ENCODE results near the gene NOD2.

The NOD2 gene

DNA sequence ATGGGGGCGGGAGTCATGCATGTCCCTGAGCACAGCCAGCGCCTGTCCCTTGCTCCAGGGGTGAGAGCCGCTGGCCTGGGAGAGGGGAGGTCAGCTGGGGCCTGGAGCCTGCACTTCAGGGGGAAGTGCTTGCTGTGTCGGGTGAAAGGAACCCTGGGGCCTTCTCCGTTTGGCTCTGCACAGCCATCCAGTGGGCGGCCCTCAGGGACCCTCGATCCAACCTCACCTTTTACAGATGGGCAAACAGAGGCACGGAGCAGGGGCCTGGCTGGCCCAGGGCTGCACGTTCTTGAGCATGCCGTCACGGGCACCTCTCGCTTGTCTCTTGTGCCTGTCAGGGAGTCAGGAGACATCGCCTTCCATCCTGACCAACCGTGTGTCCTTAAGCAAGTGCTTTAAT, 14.1 kb upstream of the NOD2 start:
- DNase-seq (ENCODE audit: low read depth), result no peak
- peak overlapping the region; percentile 6 for H3K4me3 ChIP-seq (ENCODE audit: low read depth, low read length)
- no peak for TF ChIP-seq POLR2A (IDR thresholded peaks at IDR 0.05; ENCODE audit: extremely low read depth, insufficient read length)
- TF ChIP-seq, protein P1, sequence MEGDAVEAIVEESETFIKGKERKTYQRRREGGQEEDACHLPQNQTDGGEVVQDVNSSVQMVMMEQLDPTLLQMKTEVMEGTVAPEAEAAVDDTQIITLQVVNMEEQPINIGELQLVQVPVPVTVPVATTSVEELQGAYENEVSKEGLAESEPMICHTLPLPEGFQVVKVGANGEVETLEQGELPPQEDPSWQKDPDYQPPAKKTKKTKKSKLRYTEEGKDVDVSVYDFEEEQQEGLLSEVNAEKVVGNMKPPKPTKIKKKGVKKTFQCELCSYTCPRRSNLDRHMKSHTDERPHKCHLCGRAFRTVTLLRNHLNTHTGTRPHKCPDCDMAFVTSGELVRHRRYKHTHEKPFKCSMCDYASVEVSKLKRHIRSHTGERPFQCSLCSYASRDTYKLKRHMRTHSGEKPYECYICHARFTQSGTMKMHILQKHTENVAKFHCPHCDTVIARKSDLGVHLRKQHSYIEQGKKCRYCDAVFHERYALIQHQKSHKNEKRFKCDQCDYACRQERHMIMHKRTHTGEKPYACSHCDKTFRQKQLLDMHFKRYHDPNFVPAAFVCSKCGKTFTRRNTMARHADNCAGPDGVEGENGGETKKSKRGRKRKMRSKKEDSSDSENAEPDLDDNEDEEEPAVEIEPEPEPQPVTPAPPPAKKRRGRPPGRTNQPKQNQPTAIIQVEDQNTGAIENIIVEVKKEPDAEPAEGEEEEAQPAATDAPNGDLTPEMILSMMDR (IDR thresholded peaks at IDR 0.05; ENCODE audit: low read depth, low read length), result no peak
- TF ChIP-seq, protein P2, sequence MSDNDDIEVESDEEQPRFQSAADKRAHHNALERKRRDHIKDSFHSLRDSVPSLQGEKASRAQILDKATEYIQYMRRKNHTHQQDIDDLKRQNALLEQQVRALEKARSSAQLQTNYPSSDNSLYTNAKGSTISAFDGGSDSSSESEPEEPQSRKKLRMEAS (IDR thresholded peaks at IDR 0.05; ENCODE audit: low read depth, low read length), result no peak
- TF ChIP-seq MYC (IDR thresholded peaks at IDR 0.05; ENCODE audit: low read depth, low read length), result no peak

DNA sequence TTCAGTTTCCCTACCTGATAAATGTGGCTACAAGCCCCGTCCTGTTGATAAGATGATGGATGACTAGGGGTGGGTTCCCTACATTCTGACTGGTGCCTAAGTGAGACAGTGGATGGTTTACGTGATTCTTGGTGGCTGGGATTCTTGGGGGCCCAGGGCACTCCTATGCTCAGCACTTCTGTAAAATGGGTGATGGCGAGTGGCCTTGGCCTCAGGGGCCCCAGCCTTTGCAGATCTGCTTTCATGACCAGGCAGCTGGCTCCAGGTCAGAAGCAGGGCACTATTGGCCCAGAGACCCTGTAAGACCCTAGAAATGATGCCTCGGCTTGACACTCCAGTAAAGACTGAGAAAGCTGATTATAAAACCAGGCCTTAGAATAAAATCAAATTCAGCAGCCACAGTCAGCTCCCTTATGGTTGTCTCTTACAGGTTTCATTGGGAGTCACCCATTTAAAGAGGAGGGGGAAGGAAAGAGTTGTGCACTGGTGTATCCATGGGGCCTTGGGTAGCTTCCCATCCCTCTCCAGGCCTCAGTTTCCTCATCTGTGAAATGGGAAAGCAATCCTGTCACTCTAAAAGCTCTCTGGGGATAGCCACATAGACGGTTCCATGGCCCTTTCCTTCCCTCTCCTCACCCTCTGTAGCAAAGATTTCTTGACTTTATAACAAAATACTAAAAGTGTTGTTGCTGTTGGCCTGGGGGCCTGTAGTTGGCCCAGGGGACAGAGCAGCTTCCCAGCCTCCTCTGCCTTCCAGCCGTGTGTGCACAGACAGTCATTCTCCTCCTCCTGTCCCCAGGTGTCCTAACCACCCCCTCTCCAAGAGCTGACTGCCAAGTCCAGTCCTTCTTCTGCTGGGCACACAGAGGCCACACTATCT, 13.5 kb upstream of the NOD2 start:
- peak overlapping the region; percentile 84 for H3K4me3 ChIP-seq (ENCODE audit: low read depth, low read length)
- TF ChIP-seq, protein P2 (IDR thresholded peaks at IDR 0.05; ENCODE audit: low read depth, low read length), result no peak
- TF ChIP-seq MYC (IDR thresholded peaks at IDR 0.05; ENCODE audit: low read depth, low read length) (no peak), POLR2A (IDR thresholded peaks at IDR 0.05; ENCODE audit: extremely low read depth, insufficient read length) (no peak)
- TF ChIP-seq, protein P1 (IDR thresholded peaks at IDR 0.05; ENCODE audit: low read depth, low read length), result no peak
- DNase-seq (ENCODE audit: low read depth), result no peak

DNA sequence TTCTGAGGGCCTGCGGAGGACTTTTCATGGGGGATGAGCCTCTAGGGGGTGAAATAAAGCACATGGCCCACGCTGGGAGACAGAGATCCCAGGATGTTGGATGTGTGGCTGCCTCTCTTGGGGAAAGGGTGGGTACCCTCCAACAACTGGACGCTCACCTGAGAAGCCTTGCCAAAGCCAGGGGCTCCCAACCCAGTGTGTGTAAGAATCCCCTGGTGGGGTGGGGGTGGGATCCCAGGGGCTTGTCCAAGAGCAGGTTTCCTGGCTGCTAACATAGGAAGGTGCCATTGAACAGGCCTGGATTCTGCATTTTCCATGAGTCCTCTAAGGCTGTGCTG, 12.9 kb upstream of the NOD2 start:
- H3K4me3 ChIP-seq (ENCODE audit: low read depth, low read length), result peak overlapping the region; percentile 84
- no peak for TF ChIP-seq POLR2A (IDR thresholded peaks at IDR 0.05; ENCODE audit: extremely low read depth, insufficient read length)
- TF ChIP-seq, protein P1 (IDR thresholded peaks at IDR 0.05; ENCODE audit: low read depth, low read length), result no peak
- TF ChIP-seq MYC (IDR thresholded peaks at IDR 0.05; ENCODE audit: low read depth, low read length), result no peak
- TF ChIP-seq, protein P2 (IDR thresholded peaks at IDR 0.05; ENCODE audit: low read depth, low read length), result peak; percentile 35; the same call in 1 of the 2 replicates
- DNase-seq (ENCODE audit: low read depth), result no peak

GRCh38 chr16:50681021-50681885, 12.2 kb upstream of the NOD2 start, which contains the start of gene SNX20:
Gene SNX20 (minus strand): TSS chr16:50681312. CDS start chr16:50677526, 3,786 bp downstream.
- peak within 1 kb of the TSS; percentile 84 for H3K4me3 ChIP-seq (ENCODE audit: low read depth, low read length)
- peak; percentile 90 for DNase-seq (ENCODE audit: low read depth)
- TF ChIP-seq, protein P1 (IDR thresholded peaks at IDR 0.05; ENCODE audit: low read depth, low read length), result no peak
- TF ChIP-seq MYC (IDR thresholded peaks at IDR 0.05; ENCODE audit: low read depth, low read length) (peak; percentile 45; the same call in 1 of the 2 replicates), POLR2A (IDR thresholded peaks at IDR 0.05; ENCODE audit: extremely low read depth, insufficient read length) (peak; percentile 54)
- TF ChIP-seq, protein P2 (IDR thresholded peaks at IDR 0.05; ENCODE audit: low read depth, low read length), result peak; percentile 67

DNA sequence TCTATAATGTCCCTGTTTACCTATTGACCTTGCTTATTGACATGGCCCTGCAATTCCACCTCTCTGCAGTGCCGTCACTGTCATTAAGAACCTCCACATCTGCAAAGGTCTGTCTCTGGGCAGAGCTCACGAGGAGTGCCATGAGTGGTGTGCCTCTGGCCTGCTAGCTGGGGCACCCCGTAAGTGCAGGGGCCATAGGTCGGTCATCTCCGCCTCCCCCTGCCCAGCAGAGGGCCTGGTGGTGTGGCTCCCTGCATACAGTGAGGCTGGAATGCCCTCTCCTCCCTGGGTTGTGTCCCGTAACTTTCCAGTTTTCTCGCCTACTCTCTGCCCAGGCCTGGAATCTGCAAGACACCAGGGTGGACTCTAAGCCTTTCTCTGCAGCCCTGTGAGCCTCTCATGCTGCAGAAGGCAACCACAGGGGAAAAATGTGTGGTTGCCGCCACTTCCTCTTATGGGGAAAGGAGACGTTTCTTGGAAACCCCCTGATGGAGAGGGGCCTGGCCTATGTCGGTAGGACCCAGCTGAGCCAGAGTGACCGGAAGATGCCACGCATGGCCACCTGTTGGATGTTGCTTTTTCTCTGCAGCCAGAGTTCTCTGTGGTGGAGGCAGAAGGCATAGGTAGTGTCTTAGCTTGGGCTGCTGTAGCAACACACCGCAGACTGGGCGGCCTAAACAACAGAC, 9.6 kb upstream of the NOD2 start:
- TF ChIP-seq, protein P2 (IDR thresholded peaks at IDR 0.05; ENCODE audit: low read depth, low read length), result peak; percentile 52
- TF ChIP-seq POLR2A (IDR thresholded peaks at IDR 0.05; ENCODE audit: extremely low read depth, insufficient read length) (no peak), MYC (IDR thresholded peaks at IDR 0.05; ENCODE audit: low read depth, low read length) (peak; percentile 52)
- TF ChIP-seq, protein P1 (IDR thresholded peaks at IDR 0.05; ENCODE audit: low read depth, low read length), result no peak
- peak; percentile 97 for DNase-seq (ENCODE audit: low read depth)
- peak overlapping the region; percentile 27 for H3K4me3 ChIP-seq (ENCODE audit: low read depth, low read length)
